ENCODE data around the gene OR5AU1.
"Not testable (repeated sequence)": the region's sequence is repeated elsewhere in the genome, so short reads cannot be mapped to it uniquely, and the experiment has no call there.

The OR5AU1 gene

DNA sequence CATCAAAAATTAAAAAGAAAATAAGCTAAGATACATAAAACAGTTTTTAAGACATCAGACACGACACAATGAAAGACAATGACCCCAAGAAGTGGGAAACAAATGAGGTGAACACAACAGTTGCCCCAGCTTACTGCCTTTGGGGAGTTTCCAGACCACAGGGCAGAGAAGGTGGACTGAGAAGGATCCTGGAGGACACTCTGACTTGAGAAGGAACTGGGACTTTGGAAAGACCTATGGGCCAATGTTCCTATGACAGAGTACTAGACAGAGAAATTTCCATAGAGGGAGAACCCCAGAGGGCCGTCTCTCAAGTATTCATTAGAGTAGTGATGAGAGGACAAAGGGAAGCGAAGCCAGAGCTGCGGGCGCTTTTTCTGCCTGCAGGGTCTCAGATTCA, 6.2 kb upstream of the OR5AU1 start:
- in situ Hi-C loops (cut with MboI; ENCODE audit: low sequenced_read_pairs): no loop called here
- Histone ChIP-seq H3K9me3 (no peaks in the 10 kb centered on the region), H3K36me3 (replicated peaks) (no peaks in the 10 kb centered on the region), H3K27me3 (ENCODE audit: low read depth) (peaks cover 14% of the 10 kb centered on the region), H3K4me1 (no peaks in the 10 kb centered on the region), H3K4me3 (no peak overlapping the region)
- DNase-seq (ENCODE audit: low spot score in 2 of 2): no peak

DNA sequence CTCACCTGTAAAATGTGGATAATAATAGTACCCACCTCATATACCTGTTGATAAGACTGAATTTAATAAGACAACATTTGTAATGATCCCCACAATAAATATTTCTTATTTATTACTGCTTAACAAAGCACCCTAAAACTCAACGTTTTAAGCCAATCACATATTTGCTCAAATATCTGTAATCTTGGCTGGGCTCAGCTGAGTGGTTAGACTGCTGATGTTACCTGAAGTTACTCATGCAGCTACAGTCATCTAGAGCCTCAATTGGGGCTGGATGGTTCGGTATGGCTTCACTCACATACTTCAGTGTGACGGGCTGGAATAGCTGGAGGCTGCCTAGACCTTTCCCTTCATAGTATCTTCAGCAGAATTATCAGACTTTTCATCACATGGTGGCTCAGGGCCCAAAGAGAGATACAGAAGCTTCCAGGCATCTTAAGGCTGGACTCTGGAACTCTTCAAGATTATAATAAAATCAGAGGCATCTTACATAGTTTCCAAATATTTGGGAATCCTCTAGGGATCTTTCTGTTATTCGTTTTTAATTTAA, 4.3 kb upstream of the OR5AU1 start:
- Histone ChIP-seq H3K9me3 (no peaks in the 10 kb centered on the region), H3K36me3 (replicated peaks) (no peaks in the 10 kb centered on the region), H3K4me3 (no peak overlapping the region), H3K4me1 (no peaks in the 10 kb centered on the region), H3K27me3 (ENCODE audit: low read depth) (peaks cover 20% of the 10 kb centered on the region)
- in situ Hi-C loops (cut with MboI; ENCODE audit: low sequenced_read_pairs): no loop called here
- DNase-seq (ENCODE audit: low spot score in 2 of 2): no peak

DNA sequence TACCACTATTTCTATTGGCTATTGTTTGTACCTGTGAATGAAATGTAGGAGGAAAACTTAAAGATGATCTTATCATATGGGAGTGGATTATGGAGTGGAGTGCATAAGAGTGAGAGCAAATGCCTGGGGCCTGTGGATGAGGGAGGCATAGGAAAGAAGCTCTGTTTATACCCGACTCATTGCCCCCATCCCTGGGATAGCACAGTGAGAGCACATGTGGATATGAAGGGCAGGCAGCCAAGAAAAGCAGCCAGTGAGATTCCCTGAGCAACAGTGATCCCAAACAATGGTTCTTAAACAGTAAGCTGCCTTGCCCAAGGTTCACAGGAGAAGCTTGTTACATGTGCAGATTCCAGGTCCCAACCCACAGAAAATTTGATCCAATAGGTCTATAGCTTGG, 2.3 kb upstream of the OR5AU1 start:
- H3K36me3 ChIP-seq (replicated peaks); H3K9me3 ChIP-seq; in situ Hi-C loops (cut with MboI; ENCODE audit: low sequenced_read_pairs): not testable (repeated sequence)

DNA sequence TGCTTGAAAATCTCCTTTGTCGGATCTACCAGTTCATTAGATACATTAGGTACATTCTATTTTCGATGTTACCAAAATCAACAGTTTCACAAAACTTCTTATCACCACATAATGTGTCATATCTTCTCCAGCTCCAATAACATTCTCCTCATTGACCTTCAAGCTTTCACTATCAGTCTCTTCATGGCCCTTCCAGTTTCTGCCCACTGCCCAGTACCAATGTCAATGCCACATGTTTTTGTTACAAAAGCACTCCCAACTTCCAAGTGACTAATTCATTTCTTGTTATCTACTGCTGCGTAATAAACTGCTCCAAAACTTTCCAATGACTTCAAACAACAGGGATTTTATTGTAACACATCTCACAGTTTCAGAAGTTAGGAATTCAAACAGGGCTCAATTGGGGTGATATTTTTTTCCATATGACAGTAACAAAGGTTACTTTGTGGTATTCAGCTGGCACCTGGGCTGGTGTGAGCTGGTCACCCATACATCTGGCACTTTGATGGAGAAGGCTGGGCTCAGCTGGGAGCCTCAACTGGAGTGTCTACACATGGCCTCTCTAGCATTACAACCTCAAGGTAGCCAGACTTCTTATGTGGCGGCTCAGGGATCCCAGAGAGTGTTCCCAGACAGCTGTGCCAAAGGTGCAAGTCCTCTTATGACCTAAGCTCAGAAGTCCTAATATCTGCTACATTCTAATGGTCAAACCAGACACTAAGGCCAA, 6.1 kb downstream of the OR5AU1 start:
- Histone ChIP-seq H3K4me3 (no peak overlapping the region), H3K4me1 (no peaks in the 10 kb centered on the region), H3K36me3 (replicated peaks) (no peaks in the 10 kb centered on the region), H3K27me3 (ENCODE audit: low read depth) (peaks cover 5% of the 10 kb centered on the region; the same call in 1 of the 2 replicates), H3K9me3 (peaks cover 5% of the 10 kb centered on the region; the same call in 1 of the 2 replicates)
- in situ Hi-C loops (cut with MboI; ENCODE audit: low sequenced_read_pairs): no loop called here
- no peak for DNase-seq (ENCODE audit: low spot score in 2 of 2)

More for the DNA sequence above, 2.3 kb upstream of the OR5AU1 start:
- H3K4me3 ChIP-seq; DNase-seq (ENCODE audit: low spot score in 2 of 2); H3K4me1 ChIP-seq: not testable (repeated sequence)
- peaks cover 17% of the 10 kb centered on the region for H3K27me3 ChIP-seq (ENCODE audit: low read depth)

DNA sequence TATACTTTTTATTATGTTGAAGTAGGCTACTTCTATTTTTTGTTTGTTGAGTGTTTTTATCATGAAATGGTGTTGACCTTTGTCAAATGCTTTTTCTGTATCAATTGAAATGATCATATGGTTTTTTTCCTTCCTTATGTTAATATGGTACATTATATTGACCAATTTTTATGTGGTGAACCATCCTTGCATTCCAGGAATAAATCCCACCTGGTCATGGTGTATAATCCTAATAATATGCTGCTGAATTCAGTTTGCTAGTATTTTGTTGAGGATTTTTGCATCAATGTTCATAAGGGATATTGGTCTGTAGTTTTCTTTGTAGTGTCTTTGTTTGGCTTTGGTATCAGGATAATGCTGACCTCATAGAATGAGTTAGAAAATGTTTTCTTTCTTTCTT, 10.4 kb downstream of the OR5AU1 start:
- in situ Hi-C loops (cut with MboI; ENCODE audit: low sequenced_read_pairs): no loop called here
- Histone ChIP-seq H3K9me3 (peaks cover 5% of the 10 kb centered on the region; the same call in 1 of the 2 replicates), H3K4me3 (no peak overlapping the region), H3K4me1 (no peaks in the 10 kb centered on the region), H3K27me3 (ENCODE audit: low read depth) (peaks cover 5% of the 10 kb centered on the region; the same call in 1 of the 2 replicates), H3K36me3 (replicated peaks) (no peaks in the 10 kb centered on the region)
- no peak for DNase-seq (ENCODE audit: low spot score in 2 of 2)

DNA sequence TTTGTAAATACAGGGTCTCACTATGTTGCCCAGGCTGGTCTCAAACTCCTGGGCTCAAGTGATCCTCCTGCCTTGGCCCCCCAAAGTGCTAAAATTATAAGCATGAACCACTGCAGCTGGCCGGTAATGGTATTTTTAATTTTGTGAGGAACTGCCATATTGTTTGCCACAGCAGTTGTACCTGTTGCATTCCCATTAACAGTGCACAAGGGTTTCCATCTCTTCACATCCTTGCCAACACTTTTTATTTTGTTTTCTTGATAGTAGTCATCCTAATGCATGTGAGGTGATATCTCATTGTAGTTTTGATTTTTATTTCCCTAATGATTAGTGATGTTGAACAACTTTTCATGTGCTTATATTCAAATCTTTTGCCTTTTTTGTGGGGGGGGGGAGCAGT, 13.5 kb downstream of the OR5AU1 start:
- Histone ChIP-seq H3K4me1 (no peaks in the 10 kb centered on the region; the same call in 1 of the 2 replicates), H3K9me3 (peaks cover 5% of the 10 kb centered on the region; the same call in 1 of the 2 replicates), H3K36me3 (replicated peaks) (no peaks in the 10 kb centered on the region), H3K27me3 (ENCODE audit: low read depth) (no peaks in the 10 kb centered on the region), H3K4me3 (no peak overlapping the region)
- in situ Hi-C loops (cut with MboI; ENCODE audit: low sequenced_read_pairs): no loop called here
- no peak for DNase-seq (ENCODE audit: low spot score in 2 of 2)

DNA sequence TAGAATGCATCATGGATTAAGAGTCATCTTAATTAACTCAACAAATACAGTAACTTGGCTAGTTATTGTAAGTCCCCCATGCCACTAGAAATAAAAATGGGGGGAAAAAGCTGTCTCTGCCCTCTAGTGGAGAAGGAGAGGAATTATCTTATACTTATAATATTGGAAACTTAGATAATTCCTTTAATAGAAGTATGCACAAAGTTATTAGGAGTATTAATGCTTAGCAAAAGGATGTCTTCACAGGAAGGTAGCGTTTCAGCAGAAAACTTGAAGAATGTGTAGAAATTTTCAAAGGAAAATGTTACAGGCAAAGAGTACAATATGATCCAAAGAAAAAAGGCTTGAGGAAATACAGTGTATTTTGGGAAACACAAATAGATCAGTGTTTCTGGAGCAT, 19.8 kb downstream of the OR5AU1 start:
- DNase-seq (ENCODE audit: low spot score in 2 of 2): peak in 1 of 2 experiments; percentile 56
- Histone ChIP-seq H3K27me3 (ENCODE audit: low read depth) (no peaks in the 10 kb centered on the region), H3K4me1 (no peaks in the 10 kb centered on the region; the same call in 1 of the 2 replicates), H3K4me3 (no peak overlapping the region), H3K9me3 (no peaks in the 10 kb centered on the region), H3K36me3 (replicated peaks) (no peaks in the 10 kb centered on the region)
- in situ Hi-C loops (cut with MboI; ENCODE audit: low sequenced_read_pairs): no loop called here

DNA sequence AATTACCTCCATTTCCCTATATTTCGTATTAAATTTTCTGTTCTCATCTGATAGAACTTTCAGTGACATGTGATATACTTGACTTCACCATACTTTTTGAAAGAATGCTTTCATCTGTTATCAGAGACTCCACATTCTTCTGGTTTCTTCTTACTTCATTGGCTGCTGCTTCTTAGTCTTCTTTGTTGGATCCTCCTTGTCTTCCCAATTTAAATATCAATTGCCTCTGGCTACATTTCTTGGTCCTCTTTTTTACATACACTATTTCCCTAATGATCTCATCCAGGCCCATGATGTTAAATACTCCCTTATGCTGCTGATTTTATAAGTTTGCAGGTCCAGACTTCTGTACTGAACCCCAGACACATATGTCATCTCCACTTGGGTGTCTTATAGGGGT, 22.0 kb downstream of the OR5AU1 start:
- H3K4me3 ChIP-seq: no peak overlapping the region
- in situ Hi-C loops (cut with MboI; ENCODE audit: low sequenced_read_pairs): no loop called here

DNA sequence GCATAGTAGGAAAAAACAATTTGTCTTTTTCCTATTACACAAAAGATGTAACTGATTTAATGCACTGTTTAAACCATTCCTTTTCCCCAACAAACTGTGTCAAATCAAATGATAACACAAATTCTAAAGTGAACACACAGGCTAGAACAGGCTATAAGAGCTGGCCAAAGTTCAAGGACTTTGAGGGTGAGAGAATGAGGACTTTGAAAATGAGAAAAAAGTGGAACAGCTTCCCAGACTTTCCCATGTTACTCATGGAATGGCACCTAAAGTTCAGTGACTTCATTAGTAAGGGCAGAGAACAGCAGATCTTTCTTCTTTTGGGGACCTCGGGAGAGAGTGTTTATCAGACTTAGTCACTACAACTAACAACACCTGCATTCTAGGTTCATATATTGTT, 32.4 kb downstream of the OR5AU1 start:
- H3K9me3 ChIP-seq: no peaks in the 10 kb centered on the region
- no peak overlapping the region for H3K4me3 ChIP-seq
- in situ Hi-C loops (cut with MboI; ENCODE audit: low sequenced_read_pairs): no loop called here
- no peaks in the 10 kb centered on the region for H3K36me3 ChIP-seq (replicated peaks)
- H3K4me1 ChIP-seq: peaks cover 6% of the 10 kb centered on the region
- no peak for DNase-seq (ENCODE audit: low spot score in 2 of 2)
- H3K27me3 ChIP-seq (ENCODE audit: low read depth): peaks cover 3% of the 10 kb centered on the region; the same call in 1 of the 2 replicates

More for the DNA sequence above, 22.0 kb downstream of the OR5AU1 start:
- Histone ChIP-seq H3K9me3 (no peaks in the 10 kb centered on the region), H3K36me3 (replicated peaks) (no peaks in the 10 kb centered on the region), H3K27me3 (ENCODE audit: low read depth) (no peaks in the 10 kb centered on the region), H3K4me1 (no peaks in the 10 kb centered on the region)
- no peak for DNase-seq (ENCODE audit: low spot score in 2 of 2)

DNA sequence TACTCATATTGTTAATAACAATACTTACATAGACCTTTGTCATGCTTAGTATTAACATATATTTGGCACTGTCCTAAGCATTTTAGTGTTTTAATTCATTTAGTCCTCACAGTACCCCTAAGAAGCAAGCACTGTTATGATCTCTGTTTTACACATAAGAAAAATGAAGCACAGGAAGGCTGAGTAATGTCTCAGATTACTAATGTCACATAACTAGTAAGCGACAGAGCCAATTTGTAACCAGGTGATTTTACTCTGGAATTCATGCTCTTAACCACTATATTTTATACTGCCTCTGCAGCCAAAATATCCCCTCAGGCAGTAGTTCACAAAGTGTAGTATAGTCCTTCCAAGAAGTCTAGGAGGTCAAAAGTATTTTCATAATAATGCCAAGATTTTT, 34.7 kb downstream of the OR5AU1 start:
- peak in 1 of 2 experiments; percentile 49 for DNase-seq (ENCODE audit: low spot score in 2 of 2)
- Histone ChIP-seq H3K4me1 (peaks cover 19% of the 10 kb centered on the region), H3K36me3 (replicated peaks) (no peaks in the 10 kb centered on the region), H3K9me3 (no peaks in the 10 kb centered on the region), H3K4me3 (no peak overlapping the region), H3K27me3 (ENCODE audit: low read depth) (no peaks in the 10 kb centered on the region)
- in situ Hi-C loops (cut with MboI; ENCODE audit: low sequenced_read_pairs): no loop called here

DNA sequence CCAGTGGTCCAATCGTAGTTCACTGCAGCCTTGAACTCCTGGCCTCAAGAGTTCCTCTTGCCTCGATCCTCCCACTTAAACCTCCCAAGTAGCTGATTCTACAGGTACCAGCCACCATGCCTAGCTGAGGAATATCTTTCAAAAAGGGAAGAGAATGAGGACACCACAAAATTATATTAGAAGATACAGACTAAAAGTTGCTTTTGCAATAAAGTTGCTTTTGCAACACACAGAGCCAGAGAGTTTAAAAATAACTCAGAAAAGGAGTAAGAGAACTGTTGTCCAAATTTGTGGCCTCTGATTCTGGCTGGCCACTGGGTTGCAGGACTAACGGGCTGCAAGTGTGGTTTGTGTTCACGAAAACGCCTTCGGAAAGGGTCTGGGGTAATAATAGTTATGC, 35.2 kb downstream of the OR5AU1 start:
- H3K4me3 ChIP-seq: no peak overlapping the region
- H3K27me3 ChIP-seq (ENCODE audit: low read depth): no peaks in the 10 kb centered on the region
- no peaks in the 10 kb centered on the region for H3K9me3 ChIP-seq
- H3K4me1 ChIP-seq: peaks cover 19% of the 10 kb centered on the region
- in situ Hi-C loops (cut with MboI; ENCODE audit: low sequenced_read_pairs): no loop called here
- no peak for DNase-seq (ENCODE audit: low spot score in 2 of 2)
- no peaks in the 10 kb centered on the region for H3K36me3 ChIP-seq (replicated peaks)

DNA sequence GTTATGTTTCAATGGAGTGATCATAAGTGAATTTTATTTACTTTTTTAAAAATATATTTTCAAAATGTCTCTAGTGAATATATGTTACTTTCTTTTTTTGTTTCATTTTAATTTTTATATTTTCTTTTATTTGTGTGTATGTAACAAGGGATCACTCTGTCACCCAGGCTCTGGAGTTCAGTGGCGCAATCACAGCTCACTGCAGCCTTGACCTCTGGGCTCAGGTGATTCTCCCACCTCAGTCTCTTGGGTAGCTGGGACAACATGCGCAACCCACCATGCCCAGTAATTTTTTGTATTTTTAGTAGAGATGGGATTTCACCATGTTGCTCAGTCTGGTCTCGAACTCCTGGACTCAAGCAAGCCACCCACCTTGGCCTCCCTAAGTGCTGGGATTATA, 36.9 kb downstream of the OR5AU1 start:
- H3K27me3 ChIP-seq (ENCODE audit: low read depth): no peaks in the 10 kb centered on the region
- no peaks in the 10 kb centered on the region for H3K36me3 ChIP-seq (replicated peaks)
- H3K4me1 ChIP-seq: peaks cover 19% of the 10 kb centered on the region
- no peak overlapping the region for H3K4me3 ChIP-seq
- in situ Hi-C loops (cut with MboI; ENCODE audit: low sequenced_read_pairs): no loop called here
- no peak for DNase-seq (ENCODE audit: low spot score in 2 of 2)
- H3K9me3 ChIP-seq: no peaks in the 10 kb centered on the region

DNA sequence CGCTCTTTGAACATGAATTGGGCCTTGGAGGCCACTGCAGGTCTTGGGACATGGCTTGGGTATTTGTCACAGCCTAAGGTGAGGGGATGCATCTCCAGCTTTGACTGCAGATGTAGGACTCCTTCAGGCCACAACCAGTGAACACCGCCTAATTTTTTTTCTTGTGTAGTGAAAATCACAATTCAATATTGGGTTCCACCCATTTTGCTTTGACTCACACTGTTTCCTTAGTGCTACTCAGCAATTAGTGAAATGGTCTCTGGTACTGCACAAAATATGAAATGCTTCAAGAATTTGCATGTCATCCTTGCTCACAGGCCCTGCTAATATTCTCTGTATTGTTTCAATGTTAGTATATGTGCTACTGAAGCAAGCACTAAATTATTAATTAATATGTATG, 42.5 kb downstream of the OR5AU1 start:
- no peaks in the 10 kb centered on the region for H3K9me3 ChIP-seq
- H3K36me3 ChIP-seq (replicated peaks): no peaks in the 10 kb centered on the region
- in situ Hi-C loops (cut with MboI; ENCODE audit: low sequenced_read_pairs): no loop called here
- no peak overlapping the region for H3K4me3 ChIP-seq
- H3K27me3 ChIP-seq (ENCODE audit: low read depth): no peaks in the 10 kb centered on the region
- H3K4me1 ChIP-seq: peaks cover 13% of the 10 kb centered on the region
- no peak for DNase-seq (ENCODE audit: low spot score in 2 of 2)

DNA sequence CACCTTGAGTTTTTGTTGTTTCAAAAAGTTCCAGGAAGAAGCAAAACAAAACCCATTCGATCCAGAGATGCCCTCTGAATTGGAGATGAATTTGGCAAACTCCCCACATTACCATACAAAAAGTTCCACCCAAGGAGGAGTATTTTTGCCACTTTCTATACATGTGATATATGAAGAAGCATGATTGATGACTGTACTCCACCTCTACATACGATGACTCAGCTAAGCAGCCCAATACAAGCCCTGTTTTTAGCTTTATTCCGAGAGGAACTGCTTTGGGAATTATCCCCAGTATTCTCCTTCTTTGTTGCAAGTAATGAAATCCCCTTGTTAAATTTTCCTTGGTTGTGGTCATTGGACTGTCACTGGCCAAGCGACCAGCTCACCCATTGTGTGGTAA, 43.6 kb downstream of the OR5AU1 start:
- in situ Hi-C loops (cut with MboI; ENCODE audit: low sequenced_read_pairs): no loop called here

More for the DNA sequence above, 43.6 kb downstream of the OR5AU1 start:
- H3K27me3 ChIP-seq (ENCODE audit: low read depth): no peaks in the 10 kb centered on the region
- no peaks in the 10 kb centered on the region for H3K9me3 ChIP-seq
- H3K36me3 ChIP-seq (replicated peaks): no peaks in the 10 kb centered on the region
- H3K4me1 ChIP-seq: peaks cover 5% of the 10 kb centered on the region
- H3K4me3 ChIP-seq: no peak overlapping the region
- no peak for DNase-seq (ENCODE audit: low spot score in 2 of 2)

All from HAP-1 (cell line).